Upper lobe of left lung (tissue), 4 donors: ENCODE measurements around the gene UTS2.

Source experiments
- CTCF ChIP-seq, 6 experiments: fragments of 450-650 bp in 4 of 6; fragments of 200-600 bp in 2 of 6; sonication (generic) in 2 of 6; IDR thresholded peaks; one replicate each; pipeline ENCODE4 v1.5.1; 2016 to 2019; ENCODE audit warnings: antibody characterized with exemption in 6 of 6
- POLR2AphosphoS5 ChIP-seq, 2 donors: sonication (generic); formaldehyde crosslinking; IDR thresholded peaks; one replicate each; pipeline ENCODE4 v1.5.1; 2017; ENCODE audit warnings: antibody characterized with exemption in 2 of 2

GRCh38 chr1:7861452-7861851 is 8.6 kb upstream of the UTS2 start:
- no peak for TF ChIP-seq CTCF (IDR thresholded peaks at IDR 0.05)
- TF ChIP-seq POLR2AphosphoS5 (IDR thresholded peaks at IDR 0.05), result no peak
